ENCODE data around the gene RCC2. TPM values are rescaled to one million over a fixed set of nuclear protein-coding genes. Genes with fewer than 3 reads are reported as not detected.
A peak's percentile ranks its signal among the peaks of the same experiment; 100 is the strongest.
"Not testable (repeated sequence)": the region's sequence is repeated elsewhere in the genome, so short reads cannot be mapped to it uniquely, and the experiment has no call there.

Gene RCC2
- 10 to 100 TPM; 21.1 to 39.0 (median 33.2) TPM for total RNA-seq

GRCh38 chr1:17439250-17440073 lies at the start of gene RCC2:
TSS of gene RCC2 (minus strand) at chr1:17439677. CDS start at chr1:17438514, 1,163 bp downstream.
- Histone ChIP-seq H3K4me3 (peak within 1 kb of the TSS; percentile 67 to 86 (median 84)), H3K36me3 (no peaks in the 10 kb centered on the region), H3K4me1 (peaks cover 0 to 28% of the 10 kb centered on the region in 2 donors), H3K9me3 (no peaks in the 10 kb centered on the region), H3K27me3 (no peaks in the 10 kb centered on the region), H3K27ac (peak within 1 kb of the TSS; percentile 79 to 93)
- intact Hi-C loops (cut with DNase I; ENCODE audit: low total_unique reads): no loop called here
- peak; percentile 53 to 66 for DNase-seq (ENCODE audit: low spot score in 2 of 2)
- peak in 1 of 3 donors; percentile 14 for TF ChIP-seq CTCF (IDR thresholded peaks at IDR 0.05)
- TF ChIP-seq POLR2AphosphoS5 (IDR thresholded peaks at IDR 0.05): no peak
- TF ChIP-seq POLR2A (IDR thresholded peaks at IDR 0.05): no peak

GRCh38 chr1:17486242-17486641 lies 46.8 kb upstream of the RCC2 start:
- Histone ChIP-seq H3K27ac (no peak overlapping the region), H3K9me3 (no peaks in the 10 kb centered on the region), H3K4me3 (no peak overlapping the region), H3K27me3 (no peaks in the 10 kb centered on the region), H3K36me3 (no peaks in the 10 kb centered on the region), H3K4me1 (no peaks in the 10 kb centered on the region)
- no peak for DNase-seq (ENCODE audit: low spot score in 2 of 2)
- TF ChIP-seq CTCF (IDR thresholded peaks at IDR 0.05) (no peak), POLR2A (IDR thresholded peaks at IDR 0.05) (no peak), POLR2AphosphoS5 (IDR thresholded peaks at IDR 0.05) (no peak)
- intact Hi-C loops (cut with DNase I; ENCODE audit: low total_unique reads): no loop called here

- intact Hi-C loops (cut with DNase I; ENCODE audit: low total_unique reads): no loop called here
- H3K4me1 ChIP-seq: no peaks in the 10 kb centered on the region
- H3K9me3 ChIP-seq: no peaks in the 10 kb centered on the region
- H3K27me3 ChIP-seq: no peaks in the 10 kb centered on the region
- peak in 1 of 3 donors; percentile 25 for TF ChIP-seq CTCF (IDR thresholded peaks at IDR 0.05)
- no peak for TF ChIP-seq POLR2A (IDR thresholded peaks at IDR 0.05)
- no peak for TF ChIP-seq POLR2AphosphoS5 (IDR thresholded peaks at IDR 0.05)
- H3K27ac ChIP-seq: no peak overlapping the region
- H3K36me3 ChIP-seq: no peaks in the 10 kb centered on the region
- DNase-seq (ENCODE audit: low spot score in 2 of 2): no peak
- no peak overlapping the region for H3K4me3 ChIP-seq
Observed at GRCh38 chr1:17485281-17485680, 45.8 kb upstream of the RCC2 start.

- H3K4me3 ChIP-seq; intact Hi-C loops (cut with DNase I; ENCODE audit: low total_unique reads); H3K9me3 ChIP-seq; H3K27me3 ChIP-seq; H3K36me3 ChIP-seq; H3K4me1 ChIP-seq; DNase-seq (ENCODE audit: low spot score in 2 of 2); H3K27ac ChIP-seq: not testable (repeated sequence)
Observed at GRCh38 chr1:17481981-17482380, 42.5 kb upstream of the RCC2 start.

- intact Hi-C loops (cut with DNase I; ENCODE audit: low total_unique reads): no loop called here
- H3K27me3 ChIP-seq: no peaks in the 10 kb centered on the region
- H3K9me3 ChIP-seq: no peaks in the 10 kb centered on the region
- H3K4me3 ChIP-seq: no peak overlapping the region
- no peak for TF ChIP-seq POLR2A (IDR thresholded peaks at IDR 0.05)
- no peak for TF ChIP-seq POLR2AphosphoS5 (IDR thresholded peaks at IDR 0.05)
- TF ChIP-seq CTCF (IDR thresholded peaks at IDR 0.05): no peak
- DNase-seq (ENCODE audit: low spot score in 2 of 2): no peak
- no peaks in the 10 kb centered on the region for H3K4me1 ChIP-seq
- H3K27ac ChIP-seq: no peak overlapping the region
- no peaks in the 10 kb centered on the region for H3K36me3 ChIP-seq
Observed at GRCh38 chr1:17480846-17481245, 41.4 kb upstream of the RCC2 start.
